ENCODE measurements around the gene GTF2I.
"Not testable (repeated sequence)": the region's sequence is repeated elsewhere in the genome, so short reads cannot be mapped to it uniquely, and the experiment has no call there.

The GTF2I gene

GRCh38 chr7:74633451-74633921 lies 24.0 kb upstream of the GTF2I start:
- no peak for DNase-seq
- no peaks in the 10 kb centered on the region for H3K27me3 ChIP-seq (ENCODE audit: insufficient read depth, low read depth, severe bottlenecking)
- no peaks in the 10 kb centered on the region for H3K36me3 ChIP-seq
- H3K9me3 ChIP-seq (ENCODE audit: severe bottlenecking), result no peaks in the 10 kb centered on the region
- no peak overlapping the region for H3K4me3 ChIP-seq (ENCODE audit: low read depth, low read length)
- TF ChIP-seq CTCF (IDR thresholded peaks at IDR 0.05; ENCODE audit: low read depth, low read length), result no peak
- H3K27ac ChIP-seq, result no peak overlapping the region

GRCh38 chr7:74637745-74638144 lies 19.8 kb upstream of the GTF2I start:
- no peak for TF ChIP-seq CTCF (IDR thresholded peaks at IDR 0.05; ENCODE audit: low read depth, low read length)
- Histone ChIP-seq H3K27me3 (ENCODE audit: insufficient read depth, low read depth, severe bottlenecking) (no peaks in the 10 kb centered on the region), H3K36me3 (no peaks in the 10 kb centered on the region), H3K4me3 (ENCODE audit: low read depth, low read length) (no peak overlapping the region), H3K9me3 (ENCODE audit: severe bottlenecking) (peaks cover 5% of the 10 kb centered on the region), H3K27ac (no peak overlapping the region)
- DNase-seq, result no peak

GRCh38 chr7:74650055-74650454 lies 7.5 kb upstream of the GTF2I start:
- not testable (repeated sequence) for H3K36me3 ChIP-seq; H3K27ac ChIP-seq; H3K27me3 ChIP-seq (ENCODE audit: insufficient read depth, low read depth, severe bottlenecking); DNase-seq; H3K4me3 ChIP-seq (ENCODE audit: low read depth, low read length); H3K9me3 ChIP-seq (ENCODE audit: severe bottlenecking)

- H3K4me3 ChIP-seq (ENCODE audit: low read depth, low read length); DNase-seq; H3K9me3 ChIP-seq (ENCODE audit: severe bottlenecking); H3K27ac ChIP-seq; H3K36me3 ChIP-seq; H3K27me3 ChIP-seq (ENCODE audit: insufficient read depth, low read depth, severe bottlenecking): not testable (repeated sequence)
Observed at GRCh38 chr7:74650493-74651132, 6.9 kb upstream of the GTF2I start.

- H3K27ac ChIP-seq; H3K9me3 ChIP-seq (ENCODE audit: severe bottlenecking); H3K27me3 ChIP-seq (ENCODE audit: insufficient read depth, low read depth, severe bottlenecking); DNase-seq; H3K36me3 ChIP-seq; H3K4me3 ChIP-seq (ENCODE audit: low read depth, low read length): not testable (repeated sequence)
Observed at GRCh38 chr7:74651133-74651504, 6.4 kb upstream of the GTF2I start.

GRCh38 chr7:74653686-74654181 lies 3.8 kb upstream of the GTF2I start:
- Histone ChIP-seq H3K27ac (no peak overlapping the region), H3K27me3 (ENCODE audit: insufficient read depth, low read depth, severe bottlenecking) (no peaks in the 10 kb centered on the region), H3K36me3 (peaks cover 9% of the 10 kb centered on the region), H3K4me3 (ENCODE audit: low read depth, low read length) (no peak overlapping the region), H3K9me3 (ENCODE audit: severe bottlenecking) (no peaks in the 10 kb centered on the region)
- no peak for DNase-seq
- no peak for TF ChIP-seq CTCF (IDR thresholded peaks at IDR 0.05; ENCODE audit: low read depth, low read length)

- H3K27ac ChIP-seq, result no peak overlapping the region
Observed at GRCh38 chr7:74654811-74655210, 2.7 kb upstream of the GTF2I start.

More at GRCh38 chr7:74654811-74655210, 2.7 kb upstream of the GTF2I start:
- no peak for TF ChIP-seq CTCF (IDR thresholded peaks at IDR 0.05; ENCODE audit: low read depth, low read length)
- no peaks in the 10 kb centered on the region for H3K9me3 ChIP-seq (ENCODE audit: severe bottlenecking)
- no peak overlapping the region for H3K4me3 ChIP-seq (ENCODE audit: low read depth, low read length)
- DNase-seq, result no peak
- peaks cover 20% of the 10 kb centered on the region for H3K36me3 ChIP-seq
- no peaks in the 10 kb centered on the region for H3K27me3 ChIP-seq (ENCODE audit: insufficient read depth, low read depth, severe bottlenecking)

All from WERI-Rb-1 (cell line).